Immature natural killer cell (primary cell): ENCODE data around the gene C10orf62. TPM values are rescaled to one million over a fixed set of nuclear protein-coding genes. Genes with fewer than 3 reads are reported as not detected.

Experiments
- DNase-seq, 3 donors: peaks; one replicate each; pipeline ENCODE4 v3.0.0; 2022; ENCODE audit warnings: mixed read lengths in 1 of 3
- H3K27ac Mint-ChIP-seq, 6 donors: one replicate each; pipeline ENCODE4 v1.8.0; 2020; ENCODE audit warnings: mixed read lengths in 6 of 6, mild to moderate bottlenecking in 5 of 6, inconsistent platforms in 4 of 6, moderate library complexity in 3 of 6
- H3K27me3 Mint-ChIP-seq, 3 donors: one replicate each; pipeline ENCODE4 v1.8.0; 2020 to 2021; ENCODE audit warnings: low read depth in 3 of 3, mild to moderate bottlenecking in 3 of 3, mixed read lengths in 3 of 3, moderate library complexity in 3 of 3, inconsistent platforms in 1 of 3
- H3K36me3 Mint-ChIP-seq, 3 donors: one replicate each; pipeline ENCODE4 v1.8.0; 2020; ENCODE audit warnings: mixed read lengths in 3 of 3, inconsistent platforms in 2 of 3, mild to moderate bottlenecking in 2 of 3
- H3K4me1 Mint-ChIP-seq, 2 donors: one replicate each; pipeline ENCODE4 v1.8.0; 2020; ENCODE audit warnings: inconsistent platforms in 2 of 2, mild to moderate bottlenecking in 2 of 2, mixed read lengths in 2 of 2, moderate library complexity in 1 of 2
- H3K4me3 Mint-ChIP-seq, 5 donors: one replicate each; pipeline ENCODE4 v1.8.0; 2020; ENCODE audit warnings: mild to moderate bottlenecking in 5 of 5, mixed read lengths in 5 of 5, inconsistent platforms in 3 of 5, moderate library complexity in 3 of 5
- H3K9me3 Mint-ChIP-seq, 6 donors: one replicate each; pipeline ENCODE4 v1.8.0; 2020; ENCODE audit warnings: mild to moderate bottlenecking in 6 of 6, mixed read lengths in 6 of 6, inconsistent platforms in 4 of 6, moderate library complexity in 3 of 6
- polyA plus RNA-seq, 3 donors: library from polyadenylated mRNA; unstranded; fragments of 300-500 nt; fragmentation: Illumina TruSeq; gene quantifications; one replicate each; pipeline ENCODE4 v1.2.3, GENCODE V29; 2021

Gene C10orf62, protein sequence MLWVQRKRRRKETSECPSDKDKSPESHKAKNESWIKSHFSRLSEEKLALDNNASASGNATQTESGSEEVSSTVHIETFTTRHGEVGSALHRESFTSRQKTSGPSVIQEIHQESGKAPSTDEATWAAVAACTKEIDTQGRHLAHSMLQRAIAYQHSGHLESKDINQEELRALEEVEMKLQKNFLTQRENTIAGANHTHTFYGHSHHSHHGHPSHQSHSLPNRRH
- polyA plus RNA-seq, result not detected

DNA sequence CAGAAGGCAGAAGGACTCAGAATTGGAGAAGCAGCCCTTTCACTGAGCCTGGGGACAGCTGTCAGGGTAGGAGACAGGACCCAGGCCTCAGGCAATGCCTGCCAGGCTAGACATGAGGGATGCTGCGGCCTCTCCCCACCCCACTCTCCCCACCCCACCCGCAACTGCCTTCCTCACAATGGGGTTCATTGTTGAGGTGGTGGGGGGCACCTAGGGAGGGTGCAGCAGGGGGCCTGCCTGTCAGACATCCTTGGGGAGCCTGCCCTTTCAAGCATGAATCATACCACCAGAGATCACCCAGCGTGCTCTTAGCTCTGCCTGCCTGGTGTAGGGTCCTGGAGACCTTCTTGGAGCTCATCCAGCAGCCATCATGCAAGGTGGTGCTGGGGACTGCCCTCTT lies at the start of gene C10orf62:
C10orf62 (plus strand) TSS at position 243 of the 400 bp plus-strand sequence. CDS start 177 bp downstream, outside the sequence.
- peaks cover 23 to 29% of the 10 kb centered on the region in 2 donors for H3K4me1 Mint-ChIP-seq
- peak within 1 kb of the TSS; percentile 32 to 73 (median 42) for H3K4me3 Mint-ChIP-seq
- peak within 1 kb of the TSS in 5 of 6 donors; percentile 65 to 87 (median 71) for H3K27ac Mint-ChIP-seq
- no peaks in the 10 kb centered on the region for H3K9me3 Mint-ChIP-seq
- H3K36me3 Mint-ChIP-seq, result no peaks in the 10 kb centered on the region
- no peak for DNase-seq
- H3K27me3 Mint-ChIP-seq, result peaks cover 4 to 8% (median 5%) of the 10 kb centered on the region in 3 donors

DNA sequence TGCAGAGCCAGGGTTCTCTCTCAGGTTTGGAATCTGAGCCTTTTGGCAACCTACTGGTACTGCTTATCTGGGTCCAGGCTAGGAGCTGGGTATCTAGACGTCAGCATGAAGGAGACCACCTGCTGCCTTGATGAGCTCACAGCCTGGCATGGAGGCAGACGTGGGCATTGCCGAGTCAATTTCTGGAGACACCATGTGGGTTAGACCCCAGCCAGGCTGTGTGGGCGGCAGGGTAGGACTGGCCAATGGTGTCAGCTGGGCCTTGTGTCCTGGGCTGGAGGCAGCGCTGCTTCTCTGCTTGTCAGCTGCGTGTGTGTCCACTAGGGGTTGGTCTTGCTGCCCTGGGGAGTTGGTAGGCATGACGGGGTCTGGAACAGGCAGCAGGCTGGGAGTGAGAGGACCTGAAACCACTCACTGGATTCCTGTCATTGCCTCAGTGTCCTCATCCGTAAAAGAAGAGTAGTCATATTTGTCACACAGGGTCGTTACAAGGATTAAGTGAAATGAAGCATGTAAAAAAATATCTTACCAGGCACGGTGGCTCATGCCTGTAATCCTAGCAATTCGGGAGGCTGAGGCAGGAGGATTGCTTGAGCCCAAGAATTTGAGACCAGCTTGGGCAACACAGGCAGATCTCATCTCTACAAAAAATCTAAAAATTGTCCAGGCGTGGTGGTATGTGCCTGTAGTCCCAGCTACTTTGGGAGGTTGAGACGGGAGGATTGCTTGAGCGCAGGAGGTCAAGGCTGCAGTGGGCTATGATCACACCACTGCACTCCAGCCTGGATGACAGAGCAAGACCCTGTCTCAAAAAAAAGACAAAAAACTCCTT lies 48.6 kb upstream of the C10orf62 start:
- no peak overlapping the region for H3K27ac Mint-ChIP-seq
- no peaks in the 10 kb centered on the region for H3K36me3 Mint-ChIP-seq
- H3K4me1 Mint-ChIP-seq, result no peaks in the 10 kb centered on the region
- DNase-seq, result no peak
- H3K27me3 Mint-ChIP-seq, result peaks cover 0 to 3% (median 0%) of the 10 kb centered on the region in 3 donors
- H3K9me3 Mint-ChIP-seq, result no peaks in the 10 kb centered on the region
- H3K4me3 Mint-ChIP-seq, result no peak overlapping the region

DNA sequence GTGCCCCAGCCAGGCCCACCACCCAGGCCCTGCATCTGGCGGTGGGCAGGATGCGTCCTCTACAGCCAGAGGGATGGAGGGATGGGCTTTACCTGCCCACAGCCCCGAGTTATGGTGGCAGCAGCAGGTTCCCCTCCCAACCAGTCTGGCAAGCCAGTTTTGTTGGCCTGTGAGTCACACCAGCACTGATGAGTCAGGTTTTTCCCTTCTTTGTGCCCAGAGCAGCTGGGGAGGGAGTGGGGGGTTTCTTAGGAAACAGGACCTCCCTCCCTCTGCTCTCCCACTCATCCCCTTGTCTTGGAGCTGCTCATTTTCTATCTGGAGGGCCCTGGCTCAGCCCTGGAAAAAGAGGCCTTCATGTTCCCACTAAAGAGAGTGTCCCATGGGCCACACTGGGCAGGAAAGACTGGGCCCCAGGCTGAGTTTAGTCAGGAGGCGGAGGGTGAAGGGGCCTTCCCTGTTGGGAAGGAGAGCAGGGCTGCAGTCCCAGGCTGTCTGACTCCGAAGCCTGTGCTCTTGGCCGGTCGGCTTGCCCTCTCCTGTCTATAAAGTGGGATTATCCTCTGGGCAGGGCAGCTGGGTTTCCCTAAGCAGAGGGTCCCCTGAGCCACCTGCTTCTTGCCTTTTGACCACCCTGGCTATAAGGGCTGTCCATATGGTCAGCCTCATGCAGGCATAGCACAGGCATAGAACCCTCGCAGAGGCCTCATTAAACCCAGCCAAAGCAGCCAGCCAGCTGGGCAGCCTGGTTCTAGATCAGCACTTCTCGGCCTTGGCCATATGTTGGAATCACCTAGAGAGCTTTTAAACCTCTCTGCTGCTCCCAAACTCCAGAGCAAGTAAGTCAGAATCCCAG lies 47.1 kb upstream of the C10orf62 start:
- Mint-ChIP-seq H3K36me3 (no peaks in the 10 kb centered on the region), H3K4me3 (no peak overlapping the region), H3K4me1 (no peaks in the 10 kb centered on the region), H3K27ac (no peak overlapping the region), H3K27me3 (peaks cover 1 to 4% (median 2%) of the 10 kb centered on the region in 3 donors), H3K9me3 (no peaks in the 10 kb centered on the region)
- no peak for DNase-seq

DNA sequence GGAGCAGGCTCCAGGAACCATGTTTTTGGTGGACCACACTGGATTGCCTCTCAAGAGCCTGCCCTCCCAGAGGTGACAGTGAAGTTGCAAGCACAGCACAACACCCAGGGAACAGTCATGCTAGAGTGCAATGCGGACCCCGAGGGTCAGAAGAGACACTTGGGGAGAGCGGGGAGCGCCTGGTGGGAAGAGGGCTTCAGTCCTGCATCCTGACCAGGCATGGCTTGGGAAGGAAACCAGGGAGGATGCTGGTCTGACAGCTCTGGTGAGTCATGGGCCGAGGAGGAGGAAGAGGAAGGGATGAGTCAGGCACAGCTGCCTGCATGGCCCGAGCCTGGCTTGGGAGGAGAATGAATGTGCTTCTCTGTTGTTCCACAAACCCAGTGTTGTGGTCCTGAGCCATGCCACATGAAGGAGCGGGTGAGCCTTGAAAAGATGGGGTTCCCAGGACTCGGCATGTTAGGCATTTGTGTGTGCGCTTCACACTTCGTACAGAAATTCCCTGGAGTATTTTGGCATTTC lies 46.4 kb upstream of the C10orf62 start:
- no peaks in the 10 kb centered on the region for H3K36me3 Mint-ChIP-seq
- peaks cover 1 to 4% (median 2%) of the 10 kb centered on the region in 3 donors for H3K27me3 Mint-ChIP-seq
- no peaks in the 10 kb centered on the region for H3K4me1 Mint-ChIP-seq
- H3K27ac Mint-ChIP-seq, result no peak overlapping the region
- DNase-seq, result no peak
- no peak overlapping the region for H3K4me3 Mint-ChIP-seq
- H3K9me3 Mint-ChIP-seq, result no peaks in the 10 kb centered on the region

DNA sequence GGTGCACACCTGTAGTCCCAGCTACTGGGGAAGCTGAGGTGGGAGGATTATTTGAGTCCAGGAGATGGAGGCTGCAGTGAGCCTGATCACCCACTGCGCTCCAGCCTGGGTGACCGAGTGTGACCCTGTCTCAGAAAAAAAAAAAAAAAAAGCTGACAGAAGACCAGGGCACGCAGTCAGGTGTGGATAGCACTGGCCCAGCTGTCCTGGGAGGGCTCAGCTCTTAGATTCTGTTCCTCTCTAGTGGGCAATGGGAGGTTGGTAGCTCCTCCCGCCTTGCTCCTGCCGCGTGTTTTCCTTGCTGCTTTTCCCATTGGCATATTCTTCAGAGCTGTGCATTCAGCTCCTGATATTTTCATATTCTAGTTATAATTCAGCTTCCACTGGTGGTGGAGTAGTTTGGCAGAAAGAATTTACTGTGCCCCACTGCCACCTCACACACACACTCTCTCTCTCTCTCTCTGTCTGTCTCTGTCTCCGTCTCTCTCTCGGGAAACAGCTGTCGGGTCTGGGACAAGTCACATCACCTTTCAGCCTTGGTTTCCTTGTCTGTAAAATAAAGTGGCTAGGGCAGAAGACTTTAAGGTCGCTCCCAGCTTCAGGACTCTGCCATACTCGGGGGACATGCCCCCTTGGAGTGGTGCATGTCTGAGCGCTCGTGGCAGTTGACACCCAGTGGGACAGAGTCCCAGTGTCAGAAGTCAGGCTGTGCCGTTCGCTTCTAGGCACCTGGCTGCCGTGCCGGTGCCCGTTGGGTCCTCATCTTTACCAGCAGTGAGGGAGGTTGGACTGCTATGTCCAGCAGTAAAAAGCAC lies 42.9 kb upstream of the C10orf62 start:
- H3K4me3 Mint-ChIP-seq, result no peak overlapping the region
- H3K9me3 Mint-ChIP-seq, result no peaks in the 10 kb centered on the region
- no peak for DNase-seq
- H3K27ac Mint-ChIP-seq, result no peak overlapping the region
- H3K27me3 Mint-ChIP-seq, result peaks cover 1 to 4% (median 2%) of the 10 kb centered on the region in 3 donors
- H3K36me3 Mint-ChIP-seq, result no peaks in the 10 kb centered on the region
- H3K4me1 Mint-ChIP-seq, result no peaks in the 10 kb centered on the region

DNA sequence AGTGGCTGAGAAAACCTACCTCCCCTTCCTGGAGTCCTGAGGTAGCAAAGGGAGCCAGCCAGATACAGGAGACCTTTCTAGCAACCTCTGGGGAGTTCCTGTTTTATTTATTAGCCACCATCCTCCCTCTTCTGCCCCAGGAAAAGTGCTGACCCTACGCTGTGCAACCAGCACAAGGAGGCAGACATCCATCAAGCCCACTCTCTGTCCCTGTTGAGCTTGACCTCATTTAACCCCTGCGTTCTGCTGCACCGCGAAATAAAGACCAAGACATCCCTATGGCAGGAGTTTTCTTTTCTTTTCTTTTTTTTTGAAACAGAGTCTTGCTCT lies 42.3 kb upstream of the C10orf62 start:
- Mint-ChIP-seq H3K4me1 (no peaks in the 10 kb centered on the region), H3K36me3 (no peaks in the 10 kb centered on the region), H3K27ac (peak overlapping the region in 1 of 6 donors; percentile 40), H3K27me3 (peaks cover 1 to 3% (median 2%) of the 10 kb centered on the region in 3 donors), H3K9me3 (no peaks in the 10 kb centered on the region), H3K4me3 (no peak overlapping the region)
- DNase-seq, result no peak

DNA sequence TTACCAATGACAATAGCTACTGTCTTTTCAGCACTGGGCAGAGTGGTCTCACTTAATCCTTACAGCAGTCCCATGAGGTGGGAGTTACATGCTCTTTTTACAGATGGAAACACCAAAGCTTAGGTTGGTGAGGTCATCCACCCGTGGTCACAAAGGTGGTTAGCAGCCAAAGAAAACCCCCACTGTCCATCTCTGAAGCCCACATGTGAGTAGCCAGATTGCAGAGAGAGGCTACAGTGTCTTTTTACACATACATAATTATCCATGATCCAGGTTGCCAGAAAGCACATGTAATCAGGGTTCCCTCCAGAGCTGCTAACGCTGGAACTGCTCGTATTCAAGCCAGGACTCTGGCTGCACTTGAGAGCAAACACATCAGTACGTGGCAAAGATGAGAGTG lies 41.6 kb upstream of the C10orf62 start:
- H3K36me3 Mint-ChIP-seq, result no peaks in the 10 kb centered on the region
- H3K9me3 Mint-ChIP-seq, result no peaks in the 10 kb centered on the region
- peaks cover 1 to 3% (median 2%) of the 10 kb centered on the region in 3 donors for H3K27me3 Mint-ChIP-seq
- no peak for DNase-seq
- H3K4me3 Mint-ChIP-seq, result no peak overlapping the region
- H3K4me1 Mint-ChIP-seq, result no peaks in the 10 kb centered on the region
- no peak overlapping the region for H3K27ac Mint-ChIP-seq

DNA sequence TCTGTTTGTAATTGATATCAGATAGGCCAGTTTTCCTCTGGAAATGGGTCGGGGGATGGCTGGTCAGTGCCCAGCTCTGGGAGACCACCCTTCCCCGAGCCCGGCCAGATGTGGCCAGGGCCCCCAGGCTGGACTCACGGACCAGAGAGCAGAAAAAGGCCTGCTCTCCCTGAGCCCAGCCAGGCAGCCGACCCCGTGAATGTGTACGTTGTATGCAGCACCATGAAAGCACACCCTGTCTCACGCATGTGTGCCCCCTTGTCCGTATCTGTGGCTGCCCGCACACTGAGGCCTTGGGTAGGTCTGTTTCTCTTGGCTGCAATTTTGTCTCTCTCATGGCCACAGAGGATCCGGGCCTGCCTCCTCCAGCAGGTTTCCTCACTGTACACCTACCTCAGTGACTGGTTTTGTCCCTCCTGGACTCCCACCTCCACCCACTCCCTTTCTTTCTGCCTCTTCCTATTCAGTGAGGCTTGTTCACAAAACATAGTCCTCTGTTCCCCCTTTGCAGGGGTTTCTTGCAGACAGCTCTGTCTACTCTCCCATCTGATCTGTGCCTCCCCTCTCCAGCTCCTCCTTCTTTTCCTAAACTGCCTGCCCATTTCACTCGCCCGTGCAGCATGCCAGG lies 40.6 kb upstream of the C10orf62 start:
- no peak for DNase-seq
- no peaks in the 10 kb centered on the region for H3K36me3 Mint-ChIP-seq
- peaks cover 1 to 4% (median 2%) of the 10 kb centered on the region in 3 donors for H3K27me3 Mint-ChIP-seq
- peak overlapping the region in 3 of 6 donors; percentile 4 to 8 (median 6) for H3K27ac Mint-ChIP-seq
- H3K4me1 Mint-ChIP-seq, result peaks cover 0 to 2% of the 10 kb centered on the region in 2 donors
- no peak overlapping the region for H3K4me3 Mint-ChIP-seq
- H3K9me3 Mint-ChIP-seq, result no peaks in the 10 kb centered on the region

DNA sequence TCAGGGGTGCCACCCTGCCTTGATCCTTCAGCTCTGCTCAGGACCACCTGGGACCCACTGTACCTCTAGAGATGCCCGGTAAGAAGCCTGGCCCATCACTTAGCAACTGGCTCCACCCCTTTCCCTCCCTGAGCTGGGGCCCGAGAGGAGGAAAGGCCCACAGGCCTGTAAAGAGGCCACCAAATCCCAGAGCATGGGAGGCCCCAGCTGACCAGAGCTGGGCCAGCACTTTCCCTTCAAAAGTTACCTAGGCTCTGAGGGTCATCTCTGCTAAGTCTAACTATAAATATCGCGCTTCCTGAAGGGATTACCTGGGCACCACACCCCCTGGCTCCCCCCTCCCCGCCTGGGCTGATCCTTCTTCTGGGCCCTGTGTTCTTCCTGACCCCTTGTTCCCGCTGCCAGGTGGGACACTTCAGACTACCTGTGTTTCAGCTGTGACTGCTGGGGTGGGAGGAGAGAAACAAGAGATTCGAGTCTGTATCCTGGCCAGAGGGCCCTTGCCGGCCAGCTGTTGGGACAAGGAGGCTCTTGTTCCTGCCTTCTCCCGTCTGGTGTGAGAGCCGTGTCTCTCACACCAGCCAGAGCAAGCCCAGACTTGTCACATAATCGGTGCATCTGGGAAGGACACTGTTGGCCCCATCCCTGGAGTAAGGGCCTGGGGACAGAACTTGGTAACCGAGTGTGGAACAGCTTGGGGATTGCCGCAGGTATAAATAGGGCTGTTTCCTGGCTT lies 39.8 kb upstream of the C10orf62 start:
- DNase-seq, result no peak
- no peak overlapping the region for H3K27ac Mint-ChIP-seq
- no peaks in the 10 kb centered on the region for H3K9me3 Mint-ChIP-seq
- H3K36me3 Mint-ChIP-seq, result no peaks in the 10 kb centered on the region
- H3K4me3 Mint-ChIP-seq, result no peak overlapping the region
- H3K27me3 Mint-ChIP-seq, result peaks cover 1 to 4% (median 2%) of the 10 kb centered on the region in 3 donors
- peaks cover 0 to 2% of the 10 kb centered on the region in 2 donors for H3K4me1 Mint-ChIP-seq

DNA sequence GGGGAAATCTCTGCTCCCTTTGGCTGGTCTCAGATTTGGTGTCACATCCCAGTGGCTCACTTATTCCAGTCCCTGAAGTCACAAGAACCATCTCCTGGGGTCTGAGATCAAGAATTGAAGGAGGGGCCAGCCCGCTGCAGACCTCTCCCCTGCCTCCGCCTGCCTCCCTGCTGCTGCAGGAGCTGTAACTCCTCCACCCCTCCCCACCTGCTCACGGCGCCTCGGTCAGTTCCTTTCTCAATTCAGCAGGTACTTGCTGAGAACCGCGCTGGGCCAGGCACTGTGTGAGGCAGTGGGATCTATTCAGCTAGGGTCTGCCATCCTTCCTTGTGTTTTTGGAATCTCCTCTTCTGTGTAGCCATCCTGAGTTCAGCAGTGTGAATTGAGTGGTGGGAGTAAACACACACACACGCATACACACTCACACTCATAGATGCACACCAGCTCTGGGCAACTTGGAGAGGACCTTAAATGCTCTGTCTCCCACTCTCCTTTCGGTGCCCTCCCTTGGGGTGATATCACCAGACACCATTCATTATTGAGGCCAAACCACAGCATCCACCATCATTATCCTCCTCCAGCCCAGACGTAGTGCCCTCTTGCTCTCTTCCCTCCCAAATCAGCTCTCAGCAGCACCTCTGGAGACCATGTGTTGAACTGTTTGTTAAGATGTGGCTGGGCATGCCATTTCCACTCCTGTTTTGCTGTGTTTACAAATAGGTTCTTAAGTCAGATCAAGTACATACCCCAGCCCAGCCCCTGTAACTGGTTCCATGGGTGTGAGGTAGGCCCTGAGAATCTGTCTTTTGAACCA lies 39.0 kb upstream of the C10orf62 start:
- Mint-ChIP-seq H3K27me3 (peaks cover 1 to 4% (median 2%) of the 10 kb centered on the region in 3 donors), H3K36me3 (no peaks in the 10 kb centered on the region), H3K4me3 (no peak overlapping the region), H3K4me1 (peaks cover 0 to 2% of the 10 kb centered on the region in 2 donors), H3K9me3 (peaks cover 0 to 4% (median 0%) of the 10 kb centered on the region in 6 donors), H3K27ac (no peak overlapping the region)
- DNase-seq, result no peak

DNA sequence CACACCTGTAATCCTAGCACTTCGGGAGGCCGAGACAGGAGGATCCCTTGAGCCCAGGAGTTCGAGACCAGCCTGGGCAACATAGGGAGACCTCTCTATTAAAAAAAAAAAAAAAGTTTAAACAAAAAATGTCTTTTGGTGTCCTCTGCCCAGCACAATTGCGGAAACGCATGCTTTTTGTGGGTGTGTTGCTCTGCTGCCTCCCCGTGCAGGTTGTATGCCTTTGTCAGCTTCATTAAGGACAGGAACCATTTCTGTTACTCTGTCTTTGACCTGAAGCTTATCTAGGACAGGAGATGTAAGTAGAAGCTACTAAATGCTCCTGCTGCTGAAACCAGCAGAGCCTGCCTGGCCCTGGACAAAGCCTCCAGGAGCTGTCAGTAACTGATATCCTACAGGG lies 38.2 kb upstream of the C10orf62 start:
- H3K4me3 Mint-ChIP-seq, result no peak overlapping the region
- peaks cover 0 to 4% (median 4%) of the 10 kb centered on the region in 6 donors for H3K9me3 Mint-ChIP-seq
- peaks cover 0 to 2% of the 10 kb centered on the region in 2 donors for H3K4me1 Mint-ChIP-seq
- DNase-seq, result no peak
- H3K27me3 Mint-ChIP-seq, result peaks cover 1 to 4% (median 2%) of the 10 kb centered on the region in 3 donors
- peaks cover 0 to 3% (median 3%) of the 10 kb centered on the region in 3 donors for H3K36me3 Mint-ChIP-seq
- H3K27ac Mint-ChIP-seq, result no peak overlapping the region
